NCI-H2227 (cell line): ENCODE data around the gene SIAH2.

Experiments
- DNase-seq: peaks from one replicate; lab custom pipeline; 2025; ENCODE audit not compliant: unreplicated experiment; lab: John Stamatoyannopoulos, UW

SIAH2 gene

GRCh38 chr3:150775001-150775599 lies 12.1 kb upstream of the SIAH2 start:
- no peak for DNase-seq

- DNase-seq, result no peak
Observed at GRCh38 chr3:150773616-150774192, 10.7 kb upstream of the SIAH2 start.

- no peak for DNase-seq
Observed at GRCh38 chr3:150771600-150771999, 8.6 kb upstream of the SIAH2 start.

- no peak for DNase-seq
Observed at GRCh38 chr3:150770681-150771080, 7.7 kb upstream of the SIAH2 start.

- DNase-seq, result no peak
Observed at GRCh38 chr3:150766742-150767141, 3.8 kb upstream of the SIAH2 start.

GRCh38 chr3:150765949-150766720 lies 3.2 kb upstream of the SIAH2 start:
- no peak for DNase-seq

GRCh38 chr3:150764967-150765366 lies 2.0 kb upstream of the SIAH2 start:
- no peak for DNase-seq

GRCh38 chr3:150764566-150764965 lies 1.6 kb upstream of the SIAH2 start:
- no peak for DNase-seq

GRCh38 chr3:150763841-150764483 lies 993 bp upstream of the SIAH2 start:
- peak; percentile 49 for DNase-seq

- DNase-seq, result no peak
Observed at GRCh38 chr3:150762662-150763121, 277 bp downstream of the SIAH2 start.

- peak; percentile 49 for DNase-seq
Observed at GRCh38 chr3:150761831-150762661, 923 bp downstream of the SIAH2 start.

GRCh38 chr3:150760431-150761200 lies 2.4 kb downstream of the SIAH2 start:
- DNase-seq, result no peak

GRCh38 chr3:150759947-150760346 lies 3.0 kb downstream of the SIAH2 start:
- DNase-seq, result no peak

- no peak for DNase-seq
Observed at GRCh38 chr3:150759319-150759718, 3.6 kb downstream of the SIAH2 start.

GRCh38 chr3:150757768-150758167 lies 5.2 kb downstream of the SIAH2 start:
- DNase-seq, result no peak

- DNase-seq, result no peak
Observed at GRCh38 chr3:150757364-150757763, 5.6 kb downstream of the SIAH2 start.

- no peak for DNase-seq
Observed at GRCh38 chr3:150756491-150757059, 6.4 kb downstream of the SIAH2 start.

- no peak for DNase-seq
Observed at GRCh38 chr3:150755902-150756301, 7.1 kb downstream of the SIAH2 start.

- DNase-seq, result no peak
Observed at GRCh38 chr3:150754896-150755295, 8.1 kb downstream of the SIAH2 start.

GRCh38 chr3:150751781-150752263 lies 11.1 kb downstream of the SIAH2 start:
- DNase-seq, result no peak
